Right cardiac atrium (tissue), 5 donors: ENCODE data around the gene CENPX. TPM values are rescaled to one million over a fixed set of nuclear protein-coding genes. Genes with fewer than 3 reads are reported as not detected.

Experiments used
- ATAC-seq, 2 donors: fragments of 200-7000 bp; cut with Tn5 transposase; one replicate each; pipeline versions ENCODE4 v1.8.0 to v1.9.1; 2020; ENCODE audit warnings: moderate library complexity in 2 of 2, mild to moderate bottlenecking in 1 of 2
- DNase-seq, 3 donors: peaks; one replicate each; pipeline ENCODE4 v3.0.0-alpha.2; 2020
- H3K27ac ChIP-seq: one replicate; pipeline ENCODE4 v1.5.1; 2013; ENCODE audit warnings: mild to moderate bottlenecking, low read length, control low read depth, moderate library complexity
- H3K27me3 ChIP-seq: one replicate; pipeline ENCODE4 v1.6.1; 2013; ENCODE audit not compliant: control insufficient read depth, insufficient read depth
- H3K4me1 ChIP-seq: one replicate; pipeline ENCODE4 v1.6.1; 2013; ENCODE audit warnings: low read length; ENCODE audit not compliant: control insufficient read depth, insufficient read depth
- H3K4me3 ChIP-seq: one replicate; pipeline ENCODE4 v1.5.1; 2013; ENCODE audit warnings: low read length, control low read depth
- H3K9me3 ChIP-seq: one replicate; pipeline ENCODE4 v1.6.1; 2013; ENCODE audit warnings: low read length; ENCODE audit not compliant: control insufficient read depth
- WGBS: extraction: QIAGEN DNeasy Blood & Tissue Kit; methylation state at CpG from one replicate; pipeline ENCODE4 v1.1.7; 2013; 5-methylcytosine and 5-hydroxymethylcytosine counted together
- intact Hi-C, 4 donors: fragments of 100-400 bp; cut with DNase I; formaldehyde crosslinking; loops; one replicate each; pipeline versions ENCODE4 v1.11.0 to v1.14.0; 2022 to 2023
- polyA plus RNA-seq: library from polyadenylated mRNA; stranded (reverse); fragments of 200-250 nt; gene quantifications from one replicate; pipeline ENCODE4 v1.2.3, GENCODE V29; 2013
- total RNA-seq, 4 donors: library from RNA; stranded (reverse); fragmentation: NEBNext Ultra II Directional; extraction: Animal tissue kit (Norgen Biotek cat#: 25700); gene quantifications; one replicate each; pipeline ENCODE4 v1.2.1, GENCODE V29; 2021
- donor health status: healthy with polysubstance abuse.
- donor health status: DM: no; HTN: yes; CAD: no.
- donor health status: DM: no; HTN: no; CAD: no.
- donor health status: DM: no; HTN: yes; CAD: no; lungs with severe emphysema.
- donor health status: DM: yes; HTN: yes; CAD: no.

Gene CENPX
- total and polyA plus RNA-seq, 5 donors = 20.1 to 31.2 (median 27.9) TPM

- H3K4me1 ChIP-seq = no peaks in the 10 kb centered on the region
- 84% methylated on average over 30 of the region's 30 CpGs for WGBS
- ATAC-seq = no peak
Observed at GRCh38 chr17:82007495-82008257, 15.0 kb downstream of the CENPX start.

GRCh38 chr17:82007228-82007494 lies 15.5 kb downstream of the CENPX start:
- intact Hi-C loops = no loop called here
- H3K27me3 ChIP-seq = no peaks in the 10 kb centered on the region
- 85% methylated on average over 6 of the region's 6 CpGs for WGBS
- H3K27ac ChIP-seq = no peak overlapping the region
- no peak for DNase-seq
- no peak overlapping the region for H3K4me3 ChIP-seq
- no peaks in the 10 kb centered on the region for H3K4me1 ChIP-seq
- no peak for ATAC-seq
- H3K9me3 ChIP-seq = no peaks in the 10 kb centered on the region

More at GRCh38 chr17:82007495-82008257, 15.0 kb downstream of the CENPX start:
- no peaks in the 10 kb centered on the region for H3K9me3 ChIP-seq
- no peaks in the 10 kb centered on the region for H3K27me3 ChIP-seq
- no peak for DNase-seq
- intact Hi-C loops = no loop called here
- no peak overlapping the region for H3K27ac ChIP-seq
- no peak overlapping the region for H3K4me3 ChIP-seq

GRCh38 chr17:82006468-82007227 lies 16.0 kb downstream of the CENPX start:
- Histone ChIP-seq H3K4me3 (no peak overlapping the region), H3K27me3 (no peaks in the 10 kb centered on the region), H3K4me1 (no peaks in the 10 kb centered on the region), H3K27ac (no peak overlapping the region), H3K9me3 (no peaks in the 10 kb centered on the region)
- intact Hi-C loops = no loop called here
- 66% methylated on average over 24 of the region's 24 CpGs for WGBS
- peak in 1 of 2 donors; percentile 34 for ATAC-seq
- DNase-seq = peak in 1 of 3 donors; percentile 56

GRCh38 chr17:82005701-82006348 lies 16.9 kb downstream of the CENPX start:
- 85% methylated on average over 30 of the region's 30 CpGs for WGBS

GRCh38 chr17:82004517-82005455 lies 17.9 kb downstream of the CENPX start:
- 87% methylated on average over 41 of the region's 41 CpGs for WGBS
- Histone ChIP-seq H3K4me1 (no peaks in the 10 kb centered on the region), H3K27ac (no peak overlapping the region), H3K4me3 (no peak overlapping the region), H3K9me3 (no peaks in the 10 kb centered on the region), H3K27me3 (no peaks in the 10 kb centered on the region)
- DNase-seq (no peak), ATAC-seq (no peak)
- intact Hi-C loops = no loop called here

More at GRCh38 chr17:82005701-82006348, 16.9 kb downstream of the CENPX start:
- ATAC-seq (no peak), DNase-seq (no peak)
- Histone ChIP-seq H3K27me3 (no peaks in the 10 kb centered on the region), H3K4me1 (no peaks in the 10 kb centered on the region), H3K27ac (no peak overlapping the region), H3K9me3 (no peaks in the 10 kb centered on the region), H3K4me3 (no peak overlapping the region)
- intact Hi-C loops = no loop called here

- WGBS = 59% methylated on average over 53 of the region's 53 CpGs
- no peak overlapping the region for H3K27ac ChIP-seq
- H3K9me3 ChIP-seq = no peaks in the 10 kb centered on the region
- H3K4me1 ChIP-seq = no peaks in the 10 kb centered on the region
- DNase-seq (peak; percentile 77 to 82 (median 79)), ATAC-seq (peak; percentile 45 to 83)
- no peaks in the 10 kb centered on the region for H3K27me3 ChIP-seq
- intact Hi-C loops = no loop called here
- H3K4me3 ChIP-seq = no peak overlapping the region
Observed at GRCh38 chr17:82003411-82004381, 19.0 kb downstream of the CENPX start.

- H3K4me1 ChIP-seq = no peaks in the 10 kb centered on the region
- intact Hi-C loops = no loop called here
- no peak overlapping the region for H3K4me3 ChIP-seq
- no peak for DNase-seq
- no peak for ATAC-seq
- H3K27ac ChIP-seq = no peak overlapping the region
- H3K27me3 ChIP-seq = no peaks in the 10 kb centered on the region
- H3K9me3 ChIP-seq = no peaks in the 10 kb centered on the region
- 81% methylated on average over 17 of the region's 17 CpGs for WGBS
Observed at GRCh38 chr17:82001571-82002056, 21.1 kb downstream of the CENPX start.

- 89% methylated on average over 32 of the region's 32 CpGs for WGBS
- Histone ChIP-seq H3K9me3 (no peaks in the 10 kb centered on the region), H3K27me3 (no peaks in the 10 kb centered on the region), H3K4me1 (no peaks in the 10 kb centered on the region), H3K27ac (no peak overlapping the region), H3K4me3 (no peak overlapping the region)
- intact Hi-C loops = no loop called here
- ATAC-seq = no peak
- DNase-seq = no peak
Observed at GRCh38 chr17:82000803-82001570, 21.7 kb downstream of the CENPX start.

- Histone ChIP-seq H3K4me1 (no peaks in the 10 kb centered on the region), H3K4me3 (no peak overlapping the region), H3K27ac (no peak overlapping the region), H3K27me3 (no peaks in the 10 kb centered on the region), H3K9me3 (no peaks in the 10 kb centered on the region)
- DNase-seq (no peak), ATAC-seq (no peak)
- intact Hi-C loops = no loop called here
- 88% methylated on average over 36 of the region's 36 CpGs for WGBS
Observed at GRCh38 chr17:81999976-82000802, 22.5 kb downstream of the CENPX start.
